Measurements from ENCODE around the gene EIF5A. TPM values are rescaled to one million over a fixed set of nuclear protein-coding genes. Genes with fewer than 3 reads are reported as not detected.

The EIF5A gene
- polyA plus RNA-seq, 3 donors: 465 to 511 (median 485) TPM

DNA sequence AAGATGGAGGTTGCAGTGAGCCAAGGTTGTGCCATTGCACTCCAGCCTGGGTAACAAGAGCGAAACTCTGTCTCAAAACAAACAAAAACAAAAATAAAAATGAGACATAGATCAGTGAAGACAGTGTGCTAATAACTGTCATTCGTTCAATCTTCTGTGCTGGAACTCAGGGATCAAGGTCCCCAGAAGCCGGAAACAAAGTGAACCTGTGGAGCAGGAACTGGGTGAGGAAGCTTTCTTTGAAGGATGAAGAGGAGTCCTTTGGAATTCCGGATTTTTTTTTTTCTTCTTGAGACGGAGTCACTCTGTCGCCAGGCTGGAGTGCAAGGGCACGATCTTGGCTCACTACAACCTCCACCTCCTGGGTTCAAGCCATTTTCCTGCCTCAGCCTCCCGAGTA, 28.0 kb upstream of the EIF5A start:
- no peak for DNase-seq
- peak overlapping the region in 1 of 2 donors; percentile 65 for H3K4me3 Mint-ChIP-seq
- Histone ChIP-seq H4K20me1 (ENCODE audit: insufficient read depth, low read length) (no peaks in the 10 kb centered on the region), H3K9ac (ENCODE audit: insufficient read depth, low read length, poor library complexity, severe bottlenecking) (no peak overlapping the region), H3K4me2 (replicated peaks; ENCODE audit: extremely low read depth, low read length, poor library complexity, severe bottlenecking) (no peak overlapping the region), H3K4me1 (ENCODE audit: control insufficient read depth in 1 of 2, insufficient read depth in 2 of 2, low read length in 2 of 2) (peaks cover 27 to 28% of the 10 kb centered on the region in 2 donors), H3K9me3 (replicated peaks in 1 of 2; ENCODE audit: control insufficient read depth in 1 of 2, insufficient read depth in 1 of 2, low read length in 2 of 2) (no peaks in the 10 kb centered on the region), H2AFZ (ENCODE audit: insufficient read depth, low read depth, low read length, poor library complexity, severe bottlenecking) (no peak overlapping the region), H3K27me3 (ENCODE audit: control insufficient read depth in 2 of 2, insufficient read depth in 2 of 2, low read length in 2 of 2) (peaks cover 13 to 45% of the 10 kb centered on the region in 2 donors), H3K27ac (ENCODE audit: low read depth in 1 of 2, low read length in 2 of 2) (no peak overlapping the region), H3K36me3 (replicated peaks in 1 of 2; ENCODE audit: control insufficient read depth in 1 of 2, insufficient read depth in 2 of 2, low read length in 2 of 2) (no peaks in the 10 kb centered on the region), H3K4me3 (replicated peaks in 1 of 3; ENCODE audit: low read depth in 2 of 3, low read length in 3 of 3) (no peak overlapping the region), H3K79me2 (ENCODE audit: insufficient read depth, low read length) (no peaks in the 10 kb centered on the region)
- peaks cover 40 to 59% (median 41%) of the 10 kb centered on the region in 3 donors for H3K27me3 Mint-ChIP-seq (ENCODE audit: low read depth in 3 of 3)
- H3K36me3 Mint-ChIP-seq: peaks cover 0 to 5% of the 10 kb centered on the region in 2 donors
- H3K27ac Mint-ChIP-seq: no peak overlapping the region
- intact Hi-C loops (cut with micrococcal nuclease): no loop called here
- H3K9me3 Mint-ChIP-seq: peaks cover 0 to 15% (median 2%) of the 10 kb centered on the region in 7 donors
- TF ChIP-seq, protein P1, sequence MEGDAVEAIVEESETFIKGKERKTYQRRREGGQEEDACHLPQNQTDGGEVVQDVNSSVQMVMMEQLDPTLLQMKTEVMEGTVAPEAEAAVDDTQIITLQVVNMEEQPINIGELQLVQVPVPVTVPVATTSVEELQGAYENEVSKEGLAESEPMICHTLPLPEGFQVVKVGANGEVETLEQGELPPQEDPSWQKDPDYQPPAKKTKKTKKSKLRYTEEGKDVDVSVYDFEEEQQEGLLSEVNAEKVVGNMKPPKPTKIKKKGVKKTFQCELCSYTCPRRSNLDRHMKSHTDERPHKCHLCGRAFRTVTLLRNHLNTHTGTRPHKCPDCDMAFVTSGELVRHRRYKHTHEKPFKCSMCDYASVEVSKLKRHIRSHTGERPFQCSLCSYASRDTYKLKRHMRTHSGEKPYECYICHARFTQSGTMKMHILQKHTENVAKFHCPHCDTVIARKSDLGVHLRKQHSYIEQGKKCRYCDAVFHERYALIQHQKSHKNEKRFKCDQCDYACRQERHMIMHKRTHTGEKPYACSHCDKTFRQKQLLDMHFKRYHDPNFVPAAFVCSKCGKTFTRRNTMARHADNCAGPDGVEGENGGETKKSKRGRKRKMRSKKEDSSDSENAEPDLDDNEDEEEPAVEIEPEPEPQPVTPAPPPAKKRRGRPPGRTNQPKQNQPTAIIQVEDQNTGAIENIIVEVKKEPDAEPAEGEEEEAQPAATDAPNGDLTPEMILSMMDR (IDR thresholded peaks at IDR 0.05): no peak
- H3K4me1 Mint-ChIP-seq: peaks cover 30% of the 10 kb centered on the region
- WGBS (ENCODE audit: insufficient coverage): 100% methylated on average over 3 of the region's 8 CpGs

DNA sequence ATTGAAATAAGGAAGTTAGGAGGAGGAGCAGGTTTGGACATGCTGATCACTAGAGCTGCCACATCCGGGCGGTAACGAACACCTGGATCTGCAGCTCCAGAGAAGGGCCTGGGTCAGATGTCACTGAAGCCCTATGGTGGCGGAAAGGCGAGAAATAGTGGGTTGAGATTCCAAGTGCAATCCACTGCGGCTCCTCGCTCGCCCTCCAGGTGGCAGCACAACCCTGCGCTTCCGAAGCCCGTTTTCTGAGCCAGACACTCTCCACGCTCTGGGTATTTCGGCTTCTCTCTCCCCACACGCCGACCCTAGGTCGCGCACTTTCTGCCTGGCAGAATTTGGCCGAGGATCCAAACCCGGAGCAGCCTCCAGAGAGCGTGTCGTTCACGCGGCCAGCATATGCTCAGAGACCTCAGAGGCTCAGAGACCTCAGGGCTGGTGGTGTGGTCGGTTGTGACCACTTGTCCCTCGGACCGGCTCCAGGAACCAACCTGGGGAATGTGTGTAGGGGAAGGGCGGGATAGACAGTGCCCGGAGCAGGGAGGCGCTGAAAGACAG, 26.8 kb upstream of the EIF5A start:
- Mint-ChIP-seq H3K4me3 (peak overlapping the region; percentile 74 to 88), H3K27me3 (ENCODE audit: low read depth in 3 of 3) (peaks cover 44 to 65% (median 45%) of the 10 kb centered on the region in 3 donors), H3K36me3 (peaks cover 0 to 5% of the 10 kb centered on the region in 2 donors), H3K27ac (peak overlapping the region in 5 of 7 donors; percentile 28 to 82 (median 53)), H3K9me3 (peaks cover 0 to 15% (median 2%) of the 10 kb centered on the region in 7 donors), H3K4me1 (peaks cover 30% of the 10 kb centered on the region)
- peak; percentile 55 to 74 (median 70) for DNase-seq
- intact Hi-C loops (cut with micrococcal nuclease): loop anchor here in 1 of 2 donors (1.0 to 5.0 kb wide), 2 partner anchors 16 to 62 kb away; no protein-coding TSS in a partner anchor
- Histone ChIP-seq H4K20me1 (ENCODE audit: insufficient read depth, low read length) (no peaks in the 10 kb centered on the region), H3K4me3 (replicated peaks in 1 of 3; ENCODE audit: low read depth in 2 of 3, low read length in 3 of 3) (peak overlapping the region in 2 of 3 experiments; percentile 28 to 72), H2AFZ (ENCODE audit: insufficient read depth, low read depth, low read length, poor library complexity, severe bottlenecking) (peak overlapping the region; percentile 46), H3K79me2 (ENCODE audit: insufficient read depth, low read length) (no peaks in the 10 kb centered on the region), H3K27ac (ENCODE audit: low read depth in 1 of 2, low read length in 2 of 2) (no peak overlapping the region), H3K9me3 (replicated peaks in 1 of 2; ENCODE audit: control insufficient read depth in 1 of 2, insufficient read depth in 1 of 2, low read length in 2 of 2) (no peaks in the 10 kb centered on the region), H3K27me3 (ENCODE audit: control insufficient read depth in 2 of 2, insufficient read depth in 2 of 2, low read length in 2 of 2) (peaks cover 13 to 45% of the 10 kb centered on the region in 2 donors), H3K9ac (ENCODE audit: insufficient read depth, low read length, poor library complexity, severe bottlenecking) (no peak overlapping the region), H3K36me3 (replicated peaks in 1 of 2; ENCODE audit: control insufficient read depth in 1 of 2, insufficient read depth in 2 of 2, low read length in 2 of 2) (no peaks in the 10 kb centered on the region), H3K4me2 (replicated peaks; ENCODE audit: extremely low read depth, low read length, poor library complexity, severe bottlenecking) (peak overlapping the region; percentile 78), H3K4me1 (ENCODE audit: control insufficient read depth in 1 of 2, insufficient read depth in 2 of 2, low read length in 2 of 2) (peaks cover 27 to 28% of the 10 kb centered on the region in 2 donors)
- TF ChIP-seq, protein P1 (IDR thresholded peaks at IDR 0.05): peak; percentile 87
- 1% methylated on average over 29 of the region's 29 CpGs for WGBS (ENCODE audit: insufficient coverage)

Measured in CD14-positive monocyte (primary cell).